Loucy (cell line): ENCODE measurements around the gene TMBIM6.

ENCODE experiments used
- H2AFZ ChIP-seq: fragments of 200-600 bp; sonication (generic); 2 replicates; pipeline ENCODE4 v1.6.0; 2016; ENCODE audit warnings: antibody characterized with exemption, mild to moderate bottlenecking, low read length, moderate library complexity
- H3F3A ChIP-seq: fragments of 200-600 bp; 2 replicates; pipeline ENCODE4 v1.6.0; 2016; ENCODE audit warnings: antibody characterized with exemption, low read depth, mild to moderate bottlenecking
- H3K27me3 ChIP-seq: fragments of 200-600 bp; sonication (generic); 2 replicates; pipeline ENCODE4 v1.6.1; 2014; ENCODE audit warnings: low read length, mild to moderate bottlenecking; ENCODE audit not compliant: insufficient read depth, poor library complexity, severe bottlenecking
- H3K36me3 ChIP-seq: fragments of 200-600 bp; sonication (generic); 2 replicates; pipeline ENCODE4 v1.6.1; 2016; ENCODE audit warnings: low read length; ENCODE audit not compliant: insufficient read depth
- H3K4me1 ChIP-seq: fragments of 200-600 bp; sonication (generic); 2 replicates; pipeline ENCODE4 v1.5.1; 2014; ENCODE audit warnings: low read length, mild to moderate bottlenecking; ENCODE audit not compliant: insufficient read depth, poor library complexity, severe bottlenecking
- H3K4me2 ChIP-seq: fragments of 200-600 bp; sonication (generic); 2 replicates; pipeline ENCODE4 v1.6.0; 2014; ENCODE audit warnings: antibody characterized with exemption, low read length, low read depth, mild to moderate bottlenecking; ENCODE audit not compliant: poor library complexity, severe bottlenecking
- H3K4me3 ChIP-seq: fragments of 200-600 bp; sonication (generic); 2 replicates; pipeline ENCODE4 v1.5.1; 2014; ENCODE audit warnings: low read length, mild to moderate bottlenecking, mixed read lengths; ENCODE audit not compliant: poor library complexity, severe bottlenecking
- H3K79me2 ChIP-seq: fragments of 200-600 bp; sonication (generic); 2 replicates; pipeline ENCODE4 v1.6.1; 2014; ENCODE audit warnings: low read length; ENCODE audit not compliant: insufficient read depth
- H3K9ac ChIP-seq: fragments of 200-600 bp; sonication (generic); 2 replicates; pipeline ENCODE4 v1.6.0; 2014; ENCODE audit warnings: mild to moderate bottlenecking, low read depth, low read length, moderate library complexity; ENCODE audit not compliant: poor library complexity, severe bottlenecking
- H3K9me2 ChIP-seq: fragments of 200-600 bp; sonication (generic); replicated peaks from 2 replicates; pipeline ENCODE4 v1.6.1; 2016; ENCODE audit warnings: low read depth, low read length, mixed read lengths
- H3K9me3 ChIP-seq: fragments of 200-600 bp; sonication (generic); 2 replicates; pipeline ENCODE4 v1.6.1; 2014; ENCODE audit warnings: mild to moderate bottlenecking, antibody characterized with exemption, low read length, low read depth; ENCODE audit not compliant: insufficient read depth
- H4K20me1 ChIP-seq: fragments of 200-600 bp; sonication (generic); 2 replicates; pipeline ENCODE4 v1.6.0; 2014; ENCODE audit warnings: antibody characterized with exemption, low read length, mild to moderate bottlenecking; ENCODE audit not compliant: insufficient read depth, poor library complexity, severe bottlenecking
- CTCF ChIP-seq: fragments of 200-600 bp; sonication (generic); conservative IDR thresholded peaks from 2 replicates; pipeline ENCODE4 v1.5.1; 2014; ENCODE audit warnings: mild to moderate bottlenecking, antibody characterized with exemption, low read length
- EZH2phosphoT487 ChIP-seq: fragments of 200-600 bp; IDR thresholded peaks from 2 replicates; pipeline ENCODE4 v1.6.1; 2018; ENCODE audit warnings: antibody characterized with exemption, mild to moderate bottlenecking, moderate library complexity, borderline replicate concordance

TMBIM6 gene

GRCh38 chr12:49740930-49741881 is at the start of gene TMBIM6:
TMBIM6 (plus strand) TSS chr12:49741557; CDS start chr12:49752494, 10,937 bp downstream.
- Histone ChIP-seq H3F3A (peaks cover 4% of the 10 kb centered on the region; the same call in 1 of the 2 replicates), H3K9me3 (no peaks in the 10 kb centered on the region), H2AFZ (peak within 1 kb of the TSS; percentile 97), H3K9ac (peak within 1 kb of the TSS; percentile 87), H3K9me2 (no peaks in the 10 kb centered on the region), H3K79me2 (peaks cover 45% of the 10 kb centered on the region), H3K36me3 (no peaks in the 10 kb centered on the region), H3K4me3 (peak within 1 kb of the TSS; percentile 88), H3K4me2 (peak within 1 kb of the TSS; percentile 89), H4K20me1 (peaks cover 43% of the 10 kb centered on the region), H3K4me1 (peaks cover 28% of the 10 kb centered on the region), H3K27me3 (no peaks in the 10 kb centered on the region)
- TF ChIP-seq CTCF (peak; percentile 92), EZH2phosphoT487 (no peak)

- Histone ChIP-seq H3K9me3 (no peaks in the 10 kb centered on the region), H3K9me2 (no peaks in the 10 kb centered on the region), H3K9ac (no peak overlapping the region), H3K27me3 (no peaks in the 10 kb centered on the region), H3K36me3 (no peaks in the 10 kb centered on the region), H3K4me1 (peaks cover 47% of the 10 kb centered on the region), H2AFZ (no peak overlapping the region), H3K4me3 (no peak overlapping the region), H3K4me2 (no peak overlapping the region), H3F3A (no peaks in the 10 kb centered on the region), H3K79me2 (peaks cover 67% of the 10 kb centered on the region), H4K20me1 (no peaks in the 10 kb centered on the region)
- no peak for TF ChIP-seq EZH2phosphoT487
- TF ChIP-seq CTCF = no peak
Measured at GRCh38 chr12:49692851-49693250, 48.5 kb upstream of the TMBIM6 start.

GRCh38 chr12:49693931-49694444 is 47.4 kb upstream of the TMBIM6 start:
- no peak overlapping the region for H3K4me3 ChIP-seq
- H3K36me3 ChIP-seq = no peaks in the 10 kb centered on the region
- H4K20me1 ChIP-seq = peaks cover 8% of the 10 kb centered on the region
- TF ChIP-seq EZH2phosphoT487 = no peak
- no peak for TF ChIP-seq CTCF
- H3K4me1 ChIP-seq = peaks cover 58% of the 10 kb centered on the region
- H3K9me3 ChIP-seq = no peaks in the 10 kb centered on the region
- H3K9me2 ChIP-seq = no peaks in the 10 kb centered on the region
- H3K4me2 ChIP-seq = no peak overlapping the region
- H3F3A ChIP-seq = peaks cover 8% of the 10 kb centered on the region; the same call in 1 of the 2 replicates
- H2AFZ ChIP-seq = no peak overlapping the region
- H3K9ac ChIP-seq = no peak overlapping the region
- H3K27me3 ChIP-seq = no peaks in the 10 kb centered on the region
- H3K79me2 ChIP-seq = peaks cover 67% of the 10 kb centered on the region
